Activated T-helper 2 cell treated with anti-CD3 and anti-CD28 coated beads, Interferon-gamma antibody, Interleukin-2, Interleukin-4, amounts not matched to agents 10 μg/mL and 5 μg/mL and 100 μg/mL, durations not matched to agents 14 hours and 24 hours and 36 hours (primary cell): ENCODE results near the gene SPAG7. TPM values are rescaled to one million over a fixed set of nuclear protein-coding genes. Genes with fewer than 3 reads are reported as not detected.

Experiments
- DNase-seq: peaks from one replicate; pipeline ENCODE4 v3.0.0; 2021; ENCODE audit warnings: low spot score
- H3K27ac Mint-ChIP-seq: one replicate; pipeline ENCODE4 v1.8.0; 2021; ENCODE audit warnings: mixed read lengths
- H3K27me3 Mint-ChIP-seq: one replicate; pipeline ENCODE4 v1.8.0; 2021; ENCODE audit warnings: low read depth, mixed read lengths
- H3K36me3 Mint-ChIP-seq: one replicate; pipeline ENCODE4 v1.8.0; 2021; ENCODE audit warnings: low read depth, mixed read lengths
- H3K4me1 Mint-ChIP-seq: one replicate; pipeline ENCODE4 v1.8.0; 2021; ENCODE audit warnings: low read depth, mixed read lengths
- H3K4me3 Mint-ChIP-seq: one replicate; pipeline ENCODE4 v1.8.0; 2021; ENCODE audit warnings: low read depth, mild to moderate bottlenecking, moderate library complexity, mixed read lengths
- H3K9me3 Mint-ChIP-seq: one replicate; pipeline ENCODE4 v1.8.0; 2021; ENCODE audit warnings: mixed read lengths
- intact Hi-C: fragments of 100-400 bp; cut with micrococcal nuclease; formaldehyde crosslinking; loops from one replicate; pipeline ENCODE4 v1.15.1; 2023
- total RNA-seq: library from RNA; stranded (reverse); gene quantifications from 2 replicates; pipeline ENCODE4 v1.2.3, GENCODE V29; 2022

Gene SPAG7
- total RNA-seq, 1 donor from 2014 or later = 70.4 TPM

DNA sequence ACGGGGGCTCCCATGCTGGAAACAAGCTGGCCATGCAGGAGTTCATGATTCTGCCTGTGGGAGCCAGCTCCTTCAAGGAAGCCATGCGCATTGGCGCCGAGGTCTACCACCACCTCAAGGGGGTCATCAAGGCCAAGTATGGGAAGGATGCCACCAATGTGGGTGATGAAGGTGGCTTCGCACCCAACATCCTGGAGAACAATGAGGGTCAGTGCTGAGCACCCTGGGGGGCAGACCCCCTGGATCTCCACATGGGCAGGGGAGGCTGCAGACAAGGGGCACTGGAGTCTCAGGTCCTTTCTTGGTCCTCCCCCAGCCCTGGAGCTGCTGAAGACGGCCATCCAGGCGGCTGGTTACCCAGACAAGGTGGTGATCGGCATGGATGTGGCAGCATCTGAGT, 12.5 kb downstream of the SPAG7 start:
- no peak overlapping the region for H3K27ac Mint-ChIP-seq
- peaks cover 14% of the 10 kb centered on the region for H3K4me1 Mint-ChIP-seq
- H3K9me3 Mint-ChIP-seq = no peaks in the 10 kb centered on the region
- peaks cover 27% of the 10 kb centered on the region for H3K36me3 Mint-ChIP-seq
- intact Hi-C loops = no loop called here
- no peak for DNase-seq
- no peaks in the 10 kb centered on the region for H3K27me3 Mint-ChIP-seq
- no peak overlapping the region for H3K4me3 Mint-ChIP-seq

DNA sequence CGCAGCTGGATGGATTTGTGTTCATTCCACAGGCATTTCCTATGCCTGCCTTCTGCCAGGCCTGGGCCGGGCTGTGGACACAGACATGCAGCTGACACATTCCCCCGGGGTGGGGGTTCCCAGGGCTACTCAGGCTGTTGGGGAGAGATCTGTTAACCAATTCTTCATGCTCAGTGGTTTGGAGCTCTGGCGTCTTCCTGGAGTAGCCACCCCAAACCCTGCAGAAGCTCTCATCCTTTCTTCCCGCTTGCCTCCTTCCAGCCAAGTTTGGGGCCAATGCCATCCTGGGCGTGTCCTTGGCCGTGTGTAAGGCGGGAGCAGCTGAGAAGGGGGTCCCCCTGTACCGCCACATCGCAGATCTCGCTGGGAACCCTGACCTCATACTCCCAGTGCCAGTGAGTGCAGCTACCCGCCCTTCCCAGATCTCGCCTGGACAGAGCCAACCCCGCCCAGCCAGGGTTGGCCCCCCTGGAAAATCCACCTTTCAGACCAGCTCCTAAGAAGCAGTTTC, 14.1 kb downstream of the SPAG7 start:
- Mint-ChIP-seq H3K4me1 (peaks cover 16% of the 10 kb centered on the region), H3K27me3 (no peaks in the 10 kb centered on the region), H3K36me3 (peaks cover 16% of the 10 kb centered on the region), H3K27ac (no peak overlapping the region), H3K4me3 (no peak overlapping the region), H3K9me3 (no peaks in the 10 kb centered on the region)
- intact Hi-C loops = no loop called here
- DNase-seq = no peak

DNA sequence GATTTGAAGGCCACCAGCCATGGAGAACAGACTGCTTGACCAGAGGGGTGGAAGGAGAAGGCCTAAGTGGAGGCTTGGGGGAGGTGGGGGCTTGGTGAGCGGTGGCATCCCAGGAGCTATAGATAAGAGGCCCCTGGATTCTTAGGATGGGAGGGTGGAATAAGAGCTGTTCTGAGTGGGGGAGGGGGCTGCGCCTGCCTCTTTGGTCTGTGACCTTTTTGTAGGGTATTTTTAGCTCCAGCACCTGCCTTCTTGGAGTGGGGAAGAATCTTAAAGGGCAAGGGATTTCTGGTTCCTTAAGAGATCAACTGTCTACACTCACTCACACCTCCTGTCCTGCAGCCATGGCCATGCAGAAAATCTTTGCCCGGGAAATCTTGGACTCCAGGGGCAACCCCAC, 16.1 kb downstream of the SPAG7 start:
- intact Hi-C loops = no loop called here
- no peak for DNase-seq
- Mint-ChIP-seq H3K9me3 (no peaks in the 10 kb centered on the region), H3K27me3 (no peaks in the 10 kb centered on the region), H3K36me3 (peaks cover 21% of the 10 kb centered on the region), H3K4me1 (peaks cover 18% of the 10 kb centered on the region), H3K27ac (peak overlapping the region; percentile 94), H3K4me3 (peak overlapping the region; percentile 88)

DNA sequence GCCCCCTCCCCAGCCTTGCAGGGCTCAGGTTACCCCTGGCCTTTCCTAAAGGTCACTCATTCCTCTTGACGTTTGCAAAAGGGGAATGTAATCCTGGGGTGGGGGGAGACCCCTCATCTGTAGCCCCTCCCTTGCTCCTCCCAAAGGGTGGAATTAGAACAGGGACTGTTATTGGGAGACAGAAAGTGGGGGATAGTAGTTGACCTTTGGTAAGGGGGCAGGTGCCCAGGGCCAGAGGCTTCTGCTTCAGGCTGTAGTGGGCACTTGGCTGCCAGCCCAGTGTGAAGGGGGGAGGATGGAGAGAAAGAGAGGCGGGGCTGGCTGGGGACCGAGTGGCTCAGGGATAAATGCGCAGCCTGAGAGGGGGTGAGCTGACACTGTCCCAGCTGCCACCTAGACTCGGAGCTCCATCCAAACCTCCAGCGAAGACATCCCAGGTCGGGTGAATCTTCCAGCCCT, 16.8 kb downstream of the SPAG7 start, which contains the start of gene ENO3:
ENO3 (plus strand) TSS at position 374 of the 459 bp plus-strand sequence. CDS start 711 bp downstream, outside the sequence.
- peaks cover 20% of the 10 kb centered on the region for H3K4me1 Mint-ChIP-seq
- intact Hi-C loops = no loop called here
- H3K9me3 Mint-ChIP-seq = no peaks in the 10 kb centered on the region
- peak within 1 kb of the TSS; percentile 94 for H3K27ac Mint-ChIP-seq
- H3K4me3 Mint-ChIP-seq = peak within 1 kb of the TSS; percentile 88
- H3K27me3 Mint-ChIP-seq = no peaks in the 10 kb centered on the region
- peaks cover 21% of the 10 kb centered on the region for H3K36me3 Mint-ChIP-seq
- DNase-seq = no peak

- Mint-ChIP-seq H3K4me1 (peaks cover 25% of the 10 kb centered on the region), H3K27ac (peak overlapping the region; percentile 94), H3K27me3 (no peaks in the 10 kb centered on the region), H3K36me3 (peaks cover 25% of the 10 kb centered on the region), H3K4me3 (peak overlapping the region; percentile 88), H3K9me3 (no peaks in the 10 kb centered on the region)
- intact Hi-C loops = no loop called here
- DNase-seq = no peak
Observed at GRCh38 chr17:4950075-4950745, 17.4 kb downstream of the SPAG7 start.

- H3K9me3 Mint-ChIP-seq = no peaks in the 10 kb centered on the region
- peaks cover 32% of the 10 kb centered on the region for H3K36me3 Mint-ChIP-seq
- no peaks in the 10 kb centered on the region for H3K27me3 Mint-ChIP-seq
- intact Hi-C loops = loop anchor here (2.0 to 10.0 kb wide), 2 partner anchors 239 to 585 kb away; partner anchors contain the start of genes ARRB2 and UBE2G1
- peak overlapping the region; percentile 86 for H3K27ac Mint-ChIP-seq
- DNase-seq = peak; percentile 77
- H3K4me1 Mint-ChIP-seq = peaks cover 32% of the 10 kb centered on the region
- peak overlapping the region; percentile 79 for H3K4me3 Mint-ChIP-seq
Observed at GRCh38 chr17:4949321-4950074, 18.1 kb downstream of the SPAG7 start.

DNA sequence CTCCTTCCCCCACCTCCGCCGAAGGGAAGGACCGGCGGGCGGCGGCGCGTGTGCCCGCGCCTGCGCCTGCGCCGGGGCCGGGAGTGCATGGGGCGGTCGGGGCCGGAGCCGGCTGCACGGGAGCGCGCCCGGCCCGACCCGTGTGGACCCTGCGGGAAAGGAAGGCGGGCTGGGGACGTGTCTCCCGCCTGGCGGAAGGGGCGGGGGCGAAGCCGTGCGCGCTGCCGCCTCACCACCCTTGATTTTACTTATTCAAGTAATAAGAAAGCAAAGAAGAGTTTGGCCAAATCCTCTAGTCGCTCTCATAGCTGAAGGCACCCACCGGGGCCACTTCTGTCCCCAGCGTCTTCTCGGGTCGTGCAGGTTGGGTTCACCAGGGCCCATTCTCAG, 18.7 kb downstream of the SPAG7 start:
- peak overlapping the region; percentile 100 for H3K4me3 Mint-ChIP-seq
- peak overlapping the region; percentile 100 for H3K27ac Mint-ChIP-seq
- intact Hi-C loops = loop anchor here (1.0 to 10.0 kb wide), 4 partner anchors 9 to 584 kb away; partner anchors contain the start of genes ARRB2, RNF167, SLC25A11 and SPAG7
- DNase-seq = no peak
- H3K36me3 Mint-ChIP-seq = peaks cover 38% of the 10 kb centered on the region
- no peaks in the 10 kb centered on the region for H3K9me3 Mint-ChIP-seq
- no peaks in the 10 kb centered on the region for H3K27me3 Mint-ChIP-seq
- peaks cover 37% of the 10 kb centered on the region for H3K4me1 Mint-ChIP-seq

DNA sequence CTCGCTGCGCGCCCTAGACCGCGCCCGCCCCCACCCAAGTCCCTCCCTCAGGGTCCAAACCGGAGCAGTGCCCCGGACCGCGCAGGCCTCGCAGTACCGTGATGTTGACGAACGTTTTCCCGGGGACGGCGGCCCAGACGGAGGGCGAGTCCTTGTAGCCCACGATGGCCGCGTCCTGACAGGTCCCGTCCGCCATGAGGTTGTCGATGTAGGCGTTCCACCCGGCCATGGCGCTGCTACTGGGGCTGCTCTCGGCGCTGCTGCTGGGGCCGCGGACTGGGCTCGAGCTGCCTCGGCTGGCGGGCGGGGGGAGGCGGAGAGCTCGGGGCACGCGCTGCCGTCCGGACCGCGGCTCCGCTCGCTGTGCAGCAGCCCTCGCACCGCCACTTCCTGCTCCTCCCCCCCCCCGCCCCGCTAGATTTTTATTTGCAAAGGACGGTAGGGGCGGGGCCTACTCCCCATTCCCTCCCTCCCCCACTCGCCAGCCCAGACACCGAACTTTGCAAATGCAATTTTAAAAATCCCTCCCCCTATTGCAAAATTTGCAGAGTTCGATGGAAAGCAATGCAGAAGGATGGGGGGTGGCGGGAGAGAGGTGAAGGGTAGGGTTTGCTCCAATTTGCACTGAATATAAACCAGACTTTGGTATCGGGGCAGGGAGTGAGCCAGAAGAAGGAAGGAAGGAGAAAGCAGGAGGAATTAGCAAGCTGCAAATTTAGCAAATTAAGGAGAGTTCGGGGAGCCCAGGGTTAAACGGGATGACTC, 19.3 kb downstream of the SPAG7 start, which contains the start of gene PFN1:
PFN1 (minus strand) TSS at position 365 of the 765 bp plus-strand sequence; CDS start at position 229, 136 bp downstream.
- Mint-ChIP-seq H3K4me3 (peak within 1 kb of the TSS; percentile 100), H3K4me1 (peaks cover 40% of the 10 kb centered on the region), H3K36me3 (peaks cover 42% of the 10 kb centered on the region), H3K27ac (peak within 1 kb of the TSS; percentile 100), H3K27me3 (no peaks in the 10 kb centered on the region), H3K9me3 (no peaks in the 10 kb centered on the region)
- peak; percentile 87 for DNase-seq
- intact Hi-C loops = loop anchor here (1.0 to 10.0 kb wide), 4 partner anchors 8 to 584 kb away; partner anchors contain the start of genes ARRB2, RNF167, SLC25A11 and SPAG7

DNA sequence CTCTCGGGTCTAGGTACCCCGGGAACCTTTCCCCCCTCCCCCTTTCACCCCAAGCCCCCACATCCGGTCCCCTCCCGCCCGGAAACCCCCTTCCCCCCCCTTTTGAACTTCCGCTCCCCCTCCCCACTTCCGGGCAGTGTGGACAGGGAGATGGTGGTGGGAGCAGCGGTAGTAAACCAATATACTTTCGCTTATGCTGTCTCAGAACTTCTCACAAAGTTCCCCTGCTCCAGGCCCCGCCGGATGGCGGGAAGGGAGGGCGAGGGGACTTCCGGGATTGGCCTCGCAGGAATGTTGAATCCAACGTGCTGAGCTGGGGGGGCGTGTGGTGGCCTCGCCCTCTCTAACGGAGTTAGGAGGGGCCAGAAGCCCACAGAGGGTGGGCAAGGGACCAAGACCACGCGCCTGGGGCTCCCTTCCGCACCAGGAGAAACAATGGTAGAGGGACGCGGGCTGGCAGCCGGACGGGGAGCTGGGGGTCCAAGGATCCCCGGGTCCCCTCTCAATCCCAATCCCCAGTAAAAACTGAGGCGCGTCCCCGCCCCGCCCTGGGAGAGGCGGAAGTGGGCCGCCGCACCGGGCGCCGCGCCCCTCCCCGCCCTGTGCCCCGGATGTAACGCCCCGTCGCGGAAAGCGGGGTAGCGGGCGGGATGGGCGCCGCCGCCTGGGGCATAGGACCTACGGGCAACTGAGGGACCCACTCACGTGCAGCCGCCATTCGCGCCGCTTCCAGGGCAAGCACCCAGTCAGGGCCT, 20.0 kb downstream of the SPAG7 start:
- H3K36me3 Mint-ChIP-seq = peaks cover 50% of the 10 kb centered on the region

DNA sequence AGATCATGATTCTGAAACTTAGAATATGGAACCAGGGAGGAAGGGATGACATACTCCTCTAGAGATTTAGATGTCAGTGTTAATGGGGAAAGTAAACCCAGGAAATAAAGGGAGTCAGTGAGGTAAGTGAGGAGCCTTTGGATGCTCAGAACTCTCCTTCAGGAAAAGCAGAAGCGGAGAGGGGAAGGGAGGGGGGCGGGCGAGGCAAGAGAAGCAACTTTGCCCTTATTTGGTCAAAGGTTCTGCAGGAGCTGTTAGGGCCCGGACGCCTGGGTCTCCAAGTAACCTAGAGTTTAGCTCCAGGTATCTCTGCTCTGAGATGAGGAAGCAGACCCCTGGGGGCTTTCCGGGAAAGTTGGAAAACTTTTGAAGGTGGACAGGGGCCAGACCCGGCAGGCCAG, 20.6 kb downstream of the SPAG7 start:
- intact Hi-C loops = loop anchor here (10.0 kb wide), 1 partner anchor 582 kb away; the partner anchor contains the start of gene UBE2G1
- peak overlapping the region; percentile 95 for H3K27ac Mint-ChIP-seq
- H3K27me3 Mint-ChIP-seq = no peaks in the 10 kb centered on the region
- peaks cover 51% of the 10 kb centered on the region for H3K4me1 Mint-ChIP-seq
- peaks cover 55% of the 10 kb centered on the region for H3K36me3 Mint-ChIP-seq
- H3K4me3 Mint-ChIP-seq = peak overlapping the region; percentile 100
- no peak for DNase-seq
- no peaks in the 10 kb centered on the region for H3K9me3 Mint-ChIP-seq

More for the DNA sequence above, 20.0 kb downstream of the SPAG7 start:
- intact Hi-C loops = loop anchor here (1.0 to 10.0 kb wide), 4 partner anchors 7 to 583 kb away; partner anchors contain the start of genes ARRB2, RNF167, SLC25A11 and SPAG7
- DNase-seq = peak; percentile 69
- Mint-ChIP-seq H3K4me3 (peak overlapping the region; percentile 100), H3K4me1 (peaks cover 45% of the 10 kb centered on the region), H3K27me3 (no peaks in the 10 kb centered on the region), H3K27ac (peak overlapping the region; percentile 95), H3K9me3 (no peaks in the 10 kb centered on the region)

DNA sequence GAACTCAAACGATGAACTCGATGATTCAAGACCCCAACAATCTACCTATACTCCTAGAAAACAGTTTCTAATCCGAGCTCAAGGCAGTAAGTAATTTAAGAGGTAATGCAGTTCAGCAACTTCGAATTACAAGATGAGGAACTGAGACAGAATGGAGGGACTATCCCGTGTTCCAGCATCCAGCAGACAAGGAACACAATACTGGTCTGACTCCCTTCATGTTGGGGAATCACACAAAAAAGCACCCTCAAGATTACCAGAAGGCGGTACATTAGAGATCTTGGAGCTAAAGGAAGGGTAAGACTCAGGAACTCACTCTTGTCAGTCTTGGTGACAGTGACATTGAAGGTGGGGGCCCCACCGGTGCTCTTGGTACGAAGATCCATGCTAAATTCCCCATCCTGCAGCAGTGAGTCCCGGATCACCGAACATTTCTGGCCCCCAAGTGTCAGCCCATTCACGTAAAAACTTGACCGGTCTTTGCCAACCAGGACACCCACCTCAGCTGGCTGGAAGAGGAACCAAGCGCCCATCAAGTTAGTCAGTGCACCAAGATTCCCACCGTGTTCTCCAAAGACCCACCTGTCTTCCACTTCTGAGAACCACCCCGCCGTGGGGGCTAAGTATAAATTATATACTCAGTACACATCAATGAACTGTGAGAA, 21.2 kb downstream of the SPAG7 start:
- H3K4me1 Mint-ChIP-seq = peaks cover 56% of the 10 kb centered on the region
- no peak for DNase-seq

More for the DNA sequence above, 21.2 kb downstream of the SPAG7 start:
- Mint-ChIP-seq H3K27ac (peak overlapping the region; percentile 95), H3K9me3 (no peaks in the 10 kb centered on the region), H3K4me3 (peak overlapping the region; percentile 100), H3K27me3 (no peaks in the 10 kb centered on the region), H3K36me3 (peaks cover 61% of the 10 kb centered on the region)
- intact Hi-C loops = loop anchor here (10.0 kb wide), 1 partner anchor 582 kb away; the partner anchor contains the start of gene UBE2G1
